DND-41 (cell line): ENCODE measurements around the gene CPSF2.

Experiments used
- ATAC-seq: fragments of 200-7000 bp; cut with Tn5 transposase; 3 replicates; pipeline ENCODE4 v1.9.1; 2021; ENCODE audit warnings: low read depth; ENCODE audit not compliant: insufficient read depth
- DNase-seq: peaks from one replicate; pipeline ENCODE4 v3.0.0-alpha.2; 2020
- H2AFZ ChIP-seq: 2 replicates; pipeline ENCODE4 v1.6.0; 2012; ENCODE audit warnings: low read depth, low read length
- H3K27ac ChIP-seq: 2 replicates; pipeline ENCODE4 v1.5.1; 2012; ENCODE audit warnings: low read length, inconsistent platforms
- H3K27me3 ChIP-seq: fragments of 200-600 bp; sonication (generic); 2 replicates; pipeline ENCODE4 v1.6.0; 2012; ENCODE audit warnings: low read length, mild to moderate bottlenecking, inconsistent platforms; ENCODE audit not compliant: insufficient read depth, poor library complexity
- H3K36me3 ChIP-seq: 2 replicates; pipeline ENCODE4 v1.5.1; 2012; ENCODE audit warnings: low read length, inconsistent platforms; ENCODE audit not compliant: insufficient read depth
- H3K4me1 ChIP-seq: 2 replicates; pipeline ENCODE4 v1.5.1; 2012; ENCODE audit warnings: mild to moderate bottlenecking, low read length; ENCODE audit not compliant: insufficient read depth
- H3K4me2 ChIP-seq: 2 replicates; pipeline ENCODE4 v1.6.0; 2012; ENCODE audit warnings: mild to moderate bottlenecking, moderate library complexity, low read length, inconsistent platforms; ENCODE audit not compliant: insufficient read depth
- H3K4me3 ChIP-seq, 2 experiments: fragments of 200-600 bp in 1 of 2; shearing (Covaris generic) in 1 of 2; 2 replicates each; pipeline ENCODE4 v1.5.1; 2012 to 2016; ENCODE audit warnings: inconsistent platforms in 2 of 2, low read length in 2 of 2, mild to moderate bottlenecking in 2 of 2, low read depth in 1 of 2, moderate library complexity in 1 of 2
- H3K79me2 ChIP-seq: 2 replicates; pipeline ENCODE4 v1.6.0; 2012; ENCODE audit warnings: low read length, inconsistent platforms; ENCODE audit not compliant: insufficient read depth
- H3K9ac ChIP-seq: 2 replicates; pipeline ENCODE4 v1.6.0; 2012; ENCODE audit warnings: low read depth, mild to moderate bottlenecking, inconsistent platforms, low read length, moderate library complexity
- H3K9me3 ChIP-seq: 2 replicates; pipeline ENCODE4 v1.5.1; 2012; ENCODE audit warnings: low read length, moderate library complexity, mild to moderate bottlenecking, inconsistent platforms; ENCODE audit not compliant: insufficient read depth, severe bottlenecking
- H4K20me1 ChIP-seq: 2 replicates; pipeline ENCODE4 v1.6.0; 2012; ENCODE audit warnings: low read length; ENCODE audit not compliant: insufficient read depth
- EZH2 ChIP-seq: IDR thresholded peaks from 3 replicates; pipeline ENCODE4 v1.6.1; 2012; ENCODE audit warnings: borderline replicate concordance, low read depth, mild to moderate bottlenecking, moderate library complexity, low read length, inconsistent platforms; ENCODE audit not compliant: severe bottlenecking
- TF ChIP-seq, protein P1 (sequence below): IDR thresholded peaks from 2 replicates; pipeline ENCODE4 v1.5.1; 2012; ENCODE audit warnings: borderline replicate concordance, low read length, moderate library complexity, mild to moderate bottlenecking; ENCODE audit not compliant: poor library complexity, severe bottlenecking; ENCODE audit errors: extremely low read depth

CPSF2 gene

DNA sequence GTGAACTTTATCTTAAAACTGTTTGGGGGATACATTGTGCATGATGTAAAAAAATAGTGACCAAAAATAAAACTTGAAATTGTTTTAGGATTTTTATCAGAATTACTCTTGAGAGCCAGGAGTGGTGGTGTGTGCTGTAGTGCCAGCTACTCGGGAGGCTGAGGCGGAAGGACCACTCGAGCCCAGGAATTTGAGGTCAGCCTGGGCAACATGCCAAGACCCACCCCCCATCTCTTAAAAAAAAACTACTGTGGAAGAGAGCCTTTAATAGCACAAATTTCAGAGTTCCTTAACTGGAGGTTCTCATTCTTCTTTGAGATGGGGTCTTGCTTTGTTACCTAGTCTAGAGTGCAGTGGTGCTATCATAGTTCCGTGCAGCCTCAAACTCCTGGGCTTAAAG is 21.5 kb downstream of the CPSF2 start:
- Histone ChIP-seq H4K20me1 (no peaks in the 10 kb centered on the region; the same call in 1 of the 2 replicates), H3K27me3 (no peaks in the 10 kb centered on the region), H3K79me2 (peaks cover 9% of the 10 kb centered on the region), H3K27ac (no peak overlapping the region), H3K4me2 (no peak overlapping the region), H3K9me3 (no peaks in the 10 kb centered on the region), H2AFZ (no peak overlapping the region), H3K36me3 (peaks cover 89% of the 10 kb centered on the region), H3K4me3 (no peak overlapping the region), H3K4me1 (no peaks in the 10 kb centered on the region), H3K9ac (no peak overlapping the region)
- no peak for TF ChIP-seq EZH2
- TF ChIP-seq, protein P1, sequence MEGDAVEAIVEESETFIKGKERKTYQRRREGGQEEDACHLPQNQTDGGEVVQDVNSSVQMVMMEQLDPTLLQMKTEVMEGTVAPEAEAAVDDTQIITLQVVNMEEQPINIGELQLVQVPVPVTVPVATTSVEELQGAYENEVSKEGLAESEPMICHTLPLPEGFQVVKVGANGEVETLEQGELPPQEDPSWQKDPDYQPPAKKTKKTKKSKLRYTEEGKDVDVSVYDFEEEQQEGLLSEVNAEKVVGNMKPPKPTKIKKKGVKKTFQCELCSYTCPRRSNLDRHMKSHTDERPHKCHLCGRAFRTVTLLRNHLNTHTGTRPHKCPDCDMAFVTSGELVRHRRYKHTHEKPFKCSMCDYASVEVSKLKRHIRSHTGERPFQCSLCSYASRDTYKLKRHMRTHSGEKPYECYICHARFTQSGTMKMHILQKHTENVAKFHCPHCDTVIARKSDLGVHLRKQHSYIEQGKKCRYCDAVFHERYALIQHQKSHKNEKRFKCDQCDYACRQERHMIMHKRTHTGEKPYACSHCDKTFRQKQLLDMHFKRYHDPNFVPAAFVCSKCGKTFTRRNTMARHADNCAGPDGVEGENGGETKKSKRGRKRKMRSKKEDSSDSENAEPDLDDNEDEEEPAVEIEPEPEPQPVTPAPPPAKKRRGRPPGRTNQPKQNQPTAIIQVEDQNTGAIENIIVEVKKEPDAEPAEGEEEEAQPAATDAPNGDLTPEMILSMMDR = no peak
- no peak for DNase-seq
- no peak for ATAC-seq

DNA sequence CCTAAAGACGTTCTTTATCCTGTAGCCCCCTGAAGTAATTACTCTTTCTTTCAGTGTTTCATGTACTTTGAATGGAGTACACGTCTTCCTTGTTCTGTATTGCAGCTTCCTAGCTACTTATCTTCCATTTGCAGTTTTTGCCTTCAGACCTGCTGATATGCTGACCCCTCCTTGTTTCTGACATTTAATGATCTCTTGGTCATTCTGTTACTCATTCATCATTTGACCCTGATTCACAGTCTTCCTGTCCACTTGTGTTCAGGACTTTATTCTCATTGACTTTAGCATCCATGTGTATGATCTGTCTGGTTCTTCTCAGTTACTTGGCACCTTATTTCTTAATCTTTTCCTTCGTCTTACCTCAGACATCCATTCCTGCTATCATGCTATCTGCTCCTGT is 22.2 kb downstream of the CPSF2 start:
- no peak overlapping the region for H3K4me3 ChIP-seq
- no peak overlapping the region for H2AFZ ChIP-seq
- no peak overlapping the region for H3K27ac ChIP-seq
- no peaks in the 10 kb centered on the region for H3K4me1 ChIP-seq
- ATAC-seq = no peak
- peaks cover 89% of the 10 kb centered on the region for H3K36me3 ChIP-seq
- no peak overlapping the region for H3K9ac ChIP-seq
- H3K27me3 ChIP-seq = no peaks in the 10 kb centered on the region
- H4K20me1 ChIP-seq = no peaks in the 10 kb centered on the region; the same call in 1 of the 2 replicates
- no peak overlapping the region for H3K4me2 ChIP-seq
- DNase-seq = no peak
- peaks cover 9% of the 10 kb centered on the region for H3K79me2 ChIP-seq
- TF ChIP-seq EZH2 = no peak
- TF ChIP-seq, protein P1 = no peak
- no peaks in the 10 kb centered on the region for H3K9me3 ChIP-seq

DNA sequence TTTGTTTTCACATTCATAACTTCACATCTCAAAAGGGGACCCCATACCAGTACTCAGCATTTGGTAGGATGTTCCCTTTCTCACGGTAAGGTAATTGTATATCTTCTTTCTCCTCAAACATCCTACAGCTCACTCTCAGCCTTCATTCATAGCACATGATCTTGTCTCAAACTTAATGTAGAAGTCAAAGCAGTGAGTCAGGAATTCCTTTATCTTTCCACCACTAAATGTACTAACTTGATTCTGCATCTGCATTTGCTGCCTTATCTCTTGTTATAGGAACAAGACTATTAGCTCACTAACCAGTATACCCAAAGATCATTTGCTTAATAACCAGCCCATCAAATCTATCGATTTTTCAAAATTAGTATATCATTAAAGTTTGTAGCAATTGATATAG is 22.9 kb downstream of the CPSF2 start:
- H3K79me2 ChIP-seq = peaks cover 11% of the 10 kb centered on the region
- H3K27me3 ChIP-seq = no peaks in the 10 kb centered on the region
- no peaks in the 10 kb centered on the region; the same call in 1 of the 2 replicates for H4K20me1 ChIP-seq
- peaks cover 92% of the 10 kb centered on the region for H3K36me3 ChIP-seq
- H3K4me1 ChIP-seq = no peaks in the 10 kb centered on the region
- DNase-seq = no peak
- ATAC-seq = no peak
- H2AFZ ChIP-seq = no peak overlapping the region
- no peaks in the 10 kb centered on the region for H3K9me3 ChIP-seq
- no peak overlapping the region for H3K9ac ChIP-seq
- H3K4me3 ChIP-seq = no peak overlapping the region
- TF ChIP-seq, protein P1 = no peak
- TF ChIP-seq EZH2 = no peak
- no peak overlapping the region for H3K27ac ChIP-seq
- no peak overlapping the region for H3K4me2 ChIP-seq

GRCh38 chr14:92153581-92153980 is 31.8 kb downstream of the CPSF2 start:
- H3K27me3 ChIP-seq = no peaks in the 10 kb centered on the region
- H2AFZ ChIP-seq = no peak overlapping the region
- no peaks in the 10 kb centered on the region for H3K9me3 ChIP-seq
- no peak overlapping the region for H3K4me3 ChIP-seq
- ATAC-seq = no peak
- no peak overlapping the region for H3K4me2 ChIP-seq
- DNase-seq = no peak
- no peak overlapping the region for H3K9ac ChIP-seq
- H4K20me1 ChIP-seq = no peaks in the 10 kb centered on the region
- TF ChIP-seq, protein P1 = no peak
- no peak for TF ChIP-seq EZH2
- peaks cover 75% of the 10 kb centered on the region for H3K36me3 ChIP-seq
- H3K79me2 ChIP-seq = peaks cover 6% of the 10 kb centered on the region; the same call in 1 of the 2 replicates
- H3K27ac ChIP-seq = no peak overlapping the region
- no peaks in the 10 kb centered on the region for H3K4me1 ChIP-seq
